ENCODE measurements around the gene ARFGEF3.
"Not testable (repeated sequence)": the region's sequence is repeated elsewhere in the genome, so short reads cannot be mapped to it uniquely, and the experiment has no call there.

The ARFGEF3 gene

GRCh38 chr6:138277835-138278234 lies 116.1 kb downstream of the ARFGEF3 start:
- DNase-seq: no peak

GRCh38 chr6:138278326-138278725 lies 116.6 kb downstream of the ARFGEF3 start:
- DNase-seq: peak; percentile 53

GRCh38 chr6:138285800-138286199 lies 124.1 kb downstream of the ARFGEF3 start:
- peak; percentile 6 for DNase-seq

- DNase-seq: no peak
Observed at GRCh38 chr6:138286698-138287097, 125.0 kb downstream of the ARFGEF3 start.

GRCh38 chr6:138287144-138287955 lies 125.6 kb downstream of the ARFGEF3 start:
- peak; percentile 88 for DNase-seq

- not testable (repeated sequence) for DNase-seq
Observed at GRCh38 chr6:138288428-138289085, 126.8 kb downstream of the ARFGEF3 start.

- peak; percentile 22 for DNase-seq
Observed at GRCh38 chr6:138289739-138290138, 128.0 kb downstream of the ARFGEF3 start.

- DNase-seq: no peak
Observed at GRCh38 chr6:138290423-138290962, 128.8 kb downstream of the ARFGEF3 start.

- no peak for DNase-seq
Observed at GRCh38 chr6:138291036-138291848, 129.5 kb downstream of the ARFGEF3 start.

GRCh38 chr6:138291849-138292181 lies 130.1 kb downstream of the ARFGEF3 start:
- DNase-seq: no peak

- DNase-seq: no peak
Observed at GRCh38 chr6:138292482-138292881, 130.7 kb downstream of the ARFGEF3 start.

- DNase-seq: no peak
Observed at GRCh38 chr6:138293428-138294395, 132.0 kb downstream of the ARFGEF3 start.

GRCh38 chr6:138296381-138296780 lies 134.6 kb downstream of the ARFGEF3 start:
- no peak for DNase-seq

- no peak for DNase-seq
Observed at GRCh38 chr6:138296786-138297185, 135.0 kb downstream of the ARFGEF3 start.

- no peak for DNase-seq
Observed at GRCh38 chr6:138297761-138298298, 136.1 kb downstream of the ARFGEF3 start.

- no peak for DNase-seq
Observed at GRCh38 chr6:138300469-138300868, 138.7 kb downstream of the ARFGEF3 start.

GRCh38 chr6:138302554-138302953 lies 140.8 kb downstream of the ARFGEF3 start:
- DNase-seq: no peak

- DNase-seq: no peak
Observed at GRCh38 chr6:138307352-138307751, 145.6 kb downstream of the ARFGEF3 start.

GRCh38 chr6:138307816-138308730 lies 146.3 kb downstream of the ARFGEF3 start:
- no peak for DNase-seq

- DNase-seq: no peak
Observed at GRCh38 chr6:138308731-138309110, 147.0 kb downstream of the ARFGEF3 start.

GRCh38 chr6:138309695-138310094 lies 148.0 kb downstream of the ARFGEF3 start:
- DNase-seq: no peak

Measured in DMS53 (cell line).